ENCODE data around the gene CPHXL. TPM values are rescaled to one million over a fixed set of nuclear protein-coding genes. Genes with fewer than 3 reads are reported as not detected.

Gene CPHXL
- total and polyA plus RNA-seq, 9 of the 15 experiments (the other 6 are each of a cell fraction or from before 2014, with no cell fraction given), result not detected

DNA sequence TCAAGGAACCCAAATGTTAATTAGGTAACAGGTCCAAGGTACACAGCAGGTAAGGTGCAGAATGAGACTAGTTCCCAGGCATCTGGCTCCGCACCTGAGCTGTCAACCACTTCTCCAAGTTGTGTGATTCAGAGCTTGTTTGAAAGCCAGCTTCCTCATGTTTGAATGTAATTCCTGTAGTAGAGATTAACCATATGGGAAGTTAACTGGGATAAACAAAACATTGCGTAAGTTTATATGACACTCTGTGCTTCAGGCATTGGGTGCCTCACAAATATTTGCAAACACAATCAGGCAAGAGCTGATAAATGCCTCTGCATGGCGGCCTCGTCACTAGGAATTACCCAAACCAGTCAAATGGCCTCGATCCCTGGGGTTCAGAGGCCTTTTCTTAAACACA is 27.9 kb upstream of the CPHXL start:
- H2AFZ ChIP-seq (ENCODE audit: low read depth, low read length), result no peak overlapping the region
- no peaks in the 10 kb centered on the region for H3K4me1 ChIP-seq (replicated peaks in 1 of 2; ENCODE audit: control insufficient read depth in 2 of 2, insufficient read depth in 2 of 2, low read length in 2 of 2)
- no peaks in the 10 kb centered on the region for H3K9me3 ChIP-seq (replicated peaks; ENCODE audit: control insufficient read depth, insufficient read depth, low read depth, low read length)
- H3K27me3 ChIP-seq (ENCODE audit: control insufficient read depth in 2 of 2, insufficient read depth in 2 of 2, low read length in 2 of 2), result peaks cover 0 to 24% of the 10 kb centered on the region in 2 experiments; a peak in 4 of 5 replicates
- no peaks in the 10 kb centered on the region for H3K9me1 ChIP-seq (ENCODE audit: control insufficient read depth, insufficient read depth, low read length)
- CTCF ChIA-PET (ENCODE audit: low intra/inter-chr PET ratio), result no interaction called here
- H3K36me3 ChIP-seq (ENCODE audit: control insufficient read depth, insufficient read depth, low read length), result no peaks in the 10 kb centered on the region
- TF ChIP-seq NCOA4 (IDR thresholded peaks at IDR 0.05; ENCODE audit: partially characterized antibody) (no peak), NCOA2 (IDR thresholded peaks at IDR 0.05; ENCODE audit: partially characterized antibody in 2 of 2) (no peak), FUS (optimal IDR thresholded peaks at IDR 0.05; ENCODE audit: low read depth, low read length) (no peak), ZNF354B (CRISPR knock-in tag; IDR thresholded peaks at IDR 0.05) (no peak), CEBPG (CRISPR knock-in tag; IDR thresholded peaks at IDR 0.05) (no peak), CEBPG (tag; conservative IDR thresholded peaks at IDR 0.05 in 1 of 2, IDR thresholded peaks at IDR 0.05 in 1 of 2) (0 out of 4 replicates have a peak, but pooled peaks have one; percentile 16 to 46), PML (IDR thresholded peaks at IDR 0.05; ENCODE audit: low read length) (no peak)
- no peak for FAIRE-seq
- no peak overlapping the region for H3K27ac ChIP-seq (ENCODE audit: extremely low read depth, low read depth, low read length)
- DNase-seq (ENCODE audit: extremely low read depth in 1 of 4, low spot score in 3 of 4), result no peak
- no peaks in the 10 kb centered on the region; the same call in 1 of the 2 replicates for H4K20me1 ChIP-seq (replicated peaks; ENCODE audit: control insufficient read depth, insufficient read depth, low read length)
- no peak overlapping the region for H3K4me2 ChIP-seq (ENCODE audit: insufficient read depth, low read length)
- no TSS peak for BruUV-seq (replicated peaks)
- intact Hi-C loops (cut with micrococcal nuclease) (no loop called here), in situ Hi-C loops (cut with MboI) (no loop called here)
- no peak for ATAC-seq
- no peak overlapping the region for H3K4me3 ChIP-seq
- no peaks in the 10 kb centered on the region for H3K79me2 ChIP-seq (ENCODE audit: control insufficient read depth, insufficient read depth, low read length)
- WGBS (ENCODE audit: insufficient coverage, low coverage, missing lambda C conversion rate), result 2% methylated on average over 5 of the region's 5 CpGs
- no peak overlapping the region for H3K9ac ChIP-seq (ENCODE audit: insufficient read depth in 1 of 2, low read depth in 2 of 2, low read length in 2 of 2)
- POLR2A ChIA-PET, result interaction anchor here (0.6 kb wide), 1 partner anchor 1020 kb away, joined by 3 read pairs; no protein-coding TSS in a partner anchor

- no peaks in the 10 kb centered on the region for H3K36me3 ChIP-seq (ENCODE audit: control insufficient read depth, insufficient read depth, low read length)
- H3K4me3 ChIP-seq, result no peak overlapping the region
- POLR2A ChIA-PET, result interaction anchor here (0.6 kb wide), 1 partner anchor 103 kb away, joined by 4 read pairs; the partner anchor contains the start of gene TERF2IP
- intact Hi-C loops (cut with micrococcal nuclease) (no loop called here), in situ Hi-C loops (cut with MboI) (no loop called here)
- no peak overlapping the region for H3K9ac ChIP-seq (ENCODE audit: insufficient read depth in 1 of 2, low read depth in 2 of 2, low read length in 2 of 2)
- no peaks in the 10 kb centered on the region for H3K9me3 ChIP-seq (replicated peaks; ENCODE audit: control insufficient read depth, insufficient read depth, low read depth, low read length)
- WGBS (ENCODE audit: insufficient coverage, low coverage, missing lambda C conversion rate), result 0% methylated on average over 3 of the region's 3 CpGs
- CTCF ChIA-PET (ENCODE audit: low intra/inter-chr PET ratio), result no interaction called here
- no peak overlapping the region for H3K27ac ChIP-seq (ENCODE audit: extremely low read depth, low read depth, low read length)
- H4K20me1 ChIP-seq (replicated peaks; ENCODE audit: control insufficient read depth, insufficient read depth, low read length), result no peaks in the 10 kb centered on the region
- ATAC-seq (no peak), FAIRE-seq (no peak), DNase-seq (ENCODE audit: extremely low read depth in 1 of 4, low spot score in 3 of 4) (no peak)
- no TSS peak for BruUV-seq (replicated peaks)
- H3K4me1 ChIP-seq (replicated peaks in 1 of 2; ENCODE audit: control insufficient read depth in 2 of 2, insufficient read depth in 2 of 2, low read length in 2 of 2), result no peaks in the 10 kb centered on the region
- no peak for TF ChIP-seq TBP (optimal IDR thresholded peaks at IDR 0.05; ENCODE audit: low read depth, low read length)
- H3K4me2 ChIP-seq (ENCODE audit: insufficient read depth, low read length), result no peak overlapping the region
- H2AFZ ChIP-seq (ENCODE audit: low read depth, low read length), result no peak overlapping the region
- H3K9me1 ChIP-seq (ENCODE audit: control insufficient read depth, insufficient read depth, low read length), result no peaks in the 10 kb centered on the region
- no peaks in the 10 kb centered on the region for H3K79me2 ChIP-seq (ENCODE audit: control insufficient read depth, insufficient read depth, low read length)
- H3K27me3 ChIP-seq (ENCODE audit: control insufficient read depth in 2 of 2, insufficient read depth in 2 of 2, low read length in 2 of 2), result peaks cover 0 to 24% of the 10 kb centered on the region in 2 experiments; a peak in 4 of 5 replicates
These were observed 24.2 kb upstream of the CPHXL start for GRCh38 chr16:75750528-75750927.

Measured in K562 (cell line).